Adrenal gland (tissue), 12 donors: Measurements from ENCODE around the gene ATRAID. TPM values are rescaled to one million over a fixed set of nuclear protein-coding genes. Genes with fewer than 3 reads are reported as not detected.

Source experiments
- DNase-seq, 7 donors: peaks; one replicate each; pipeline ENCODE4 v3.0.0-alpha.2; 2019 to 2020
- H3K27ac ChIP-seq, 5 donors: fragments of 200-600 bp; sonication (generic) in 4 of 5; 1 replicate in 3 of 5; 2 replicates in 2 of 5; pipeline versions ENCODE4 v1.5.1 to v1.8.0; 2016 to 2020; ENCODE audit warnings: mild to moderate bottlenecking in 1 of 5
- H3K27me3 ChIP-seq: fragments of 200-600 bp; 2 replicates; pipeline ENCODE4 v1.8.0; 2021
- H3K36me3 ChIP-seq, 2 donors: fragments of 200-600 bp; replicated peaks in 1 of 2; 1 replicate in 1 of 2; 2 replicates in 1 of 2; pipeline versions ENCODE4 v1.5.1 to v1.8.0; 2018 to 2022
- H3K4me1 ChIP-seq, 2 donors: fragments of 200-600 bp; replicated peaks in 1 of 2; 1 replicate in 1 of 2; 2 replicates in 1 of 2; pipeline versions ENCODE4 v1.5.1 to v1.8.0; 2018 to 2021
- H3K4me3 ChIP-seq, 4 donors: fragments of 200-600 bp; sonication (generic) in 3 of 4; one replicate each; pipeline ENCODE4 v1.5.1; 2016 to 2018
- H3K9me3 ChIP-seq, 3 donors: fragments of 200-600 bp; sonication (generic) in 1 of 3; replicated peaks in 1 of 3; 1 replicate in 2 of 3; 2 replicates in 1 of 3; pipeline versions ENCODE4 v1.5.1 to v1.8.0; 2016 to 2021
- POLR2A ChIP-seq, 2 donors: fragments of 450-650 bp; IDR thresholded peaks; one replicate each; pipeline ENCODE4 v1.6.1; 2017; ENCODE audit warnings: antibody characterized with exemption in 2 of 2, mild to moderate bottlenecking in 2 of 2, moderate library complexity in 1 of 2
- WGBS, 4 donors: extraction: QIAGEN DNeasy Blood & Tissue Kit in 2 of 4; methylation state at CpG; one replicate each; pipeline versions ENCODE4 v1.1.5 to v1.1.7; 2013 to 2017; 5-methylcytosine and 5-hydroxymethylcytosine counted together
- intact Hi-C, 2 donors: fragments of 100-400 bp; cut with DNase I; formaldehyde crosslinking; loops; one replicate each; pipeline versions ENCODE4 v1.14.1 to v1.15.0; 2022 to 2023
- polyA plus RNA-seq, 3 donors: library from polyadenylated mRNA; stranded (reverse); fragments of 200-250 nt in 2 of 3; fragments of 350-450 nt in 1 of 3; fragmentation: Illumina TruSeq in 1 of 3; extraction: RNeasy Lipid Tissue Mini Kit (QIAGEN cat#74804) in 1 of 3; gene quantifications; one replicate each; pipeline ENCODE4 v1.2.3, GENCODE V29; 2013 to 2014
- total RNA-seq, 9 donors: library from RNA; depleted of rRNA in 4 of 9; stranded (reverse); fragments of >200 nt in 4 of 9; fragments of 120-200 nt in 1 of 9; fragmentation: NEBNext Ultra II Directional in 1 of 9; extraction: Animal tissue kit (Norgen Biotek cat#: 25700) in 1 of 9; gene quantifications; one replicate each; pipeline versions ENCODE4 v1.1.0 to v1.2.4, GENCODE V29; 2013 to 2023
- TF ChIP-seq, protein P1 (sequence below), 6 experiments: fragments of 450-650 bp in 4 of 6; fragments of 200-600 bp in 2 of 6; sonication (generic) in 1 of 6; IDR thresholded peaks; 1 replicate in 5 of 6; 2 replicates in 1 of 6; pipeline versions ENCODE4 v1.5.1 to v1.8.0; 2016 to 2021; ENCODE audit warnings: antibody characterized with exemption in 6 of 6, mild to moderate bottlenecking in 2 of 6, moderate library complexity in 1 of 6
- donor health status: healthy with polysubstance abuse.
- donor health status: Bipolar disorder and iron deficiency.
- donor health status: DM: yes; HTN: yes; CAD: no.
- donor health status: DM: no; HTN: no; CAD: no.
- donor health status: DM: no; HTN: no; CAD: no.
- donor health status: DM: yes; HTN: yes; CAD: no.

The ATRAID gene
- total and polyA plus RNA-seq, 12 donors = 124 to 292 (median 169) TPM

DNA sequence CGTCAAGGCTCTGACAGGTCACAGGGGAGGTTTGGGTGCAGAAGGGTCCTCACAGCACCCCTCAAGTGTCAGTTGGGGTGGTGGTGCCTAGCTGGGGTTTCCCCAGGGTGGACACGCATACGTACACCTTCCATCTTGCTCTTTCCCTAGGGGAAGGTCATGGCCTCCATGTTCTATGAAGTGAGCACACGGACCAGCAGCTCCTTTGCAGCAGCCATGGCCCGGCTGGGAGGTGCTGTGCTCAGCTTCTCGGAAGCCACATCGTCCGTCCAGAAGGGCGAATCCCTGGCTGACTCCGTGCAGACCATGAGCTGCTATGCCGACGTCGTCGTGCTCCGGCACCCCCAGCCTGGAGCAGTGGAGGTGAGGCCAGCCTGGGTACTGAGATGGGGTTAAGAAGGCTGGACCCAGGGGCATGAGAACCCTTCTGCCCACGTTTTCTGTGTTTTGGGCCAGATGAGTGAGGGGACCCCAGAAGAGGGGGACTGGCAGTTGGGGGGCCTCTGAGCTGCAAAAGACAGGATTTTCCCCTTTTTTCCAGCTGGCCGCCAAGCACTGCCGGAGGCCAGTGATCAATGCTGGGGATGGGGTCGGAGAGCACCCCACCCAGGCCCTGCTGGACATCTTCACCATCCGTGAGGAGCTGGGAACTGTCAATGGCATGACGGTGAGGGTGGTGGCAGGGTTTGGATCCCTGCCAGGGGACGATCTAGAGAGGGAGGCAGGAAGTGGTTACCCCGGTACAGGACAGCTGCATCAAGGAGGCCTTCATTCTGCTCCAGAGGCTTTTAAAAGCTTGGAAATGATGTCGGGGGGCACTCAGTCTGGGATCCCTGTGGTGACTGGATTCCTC, 30.1 kb downstream of the ATRAID start:
- H3K36me3 ChIP-seq = peaks cover 0 to 75% of the 10 kb centered on the region in 2 donors
- TF ChIP-seq, protein P1, sequence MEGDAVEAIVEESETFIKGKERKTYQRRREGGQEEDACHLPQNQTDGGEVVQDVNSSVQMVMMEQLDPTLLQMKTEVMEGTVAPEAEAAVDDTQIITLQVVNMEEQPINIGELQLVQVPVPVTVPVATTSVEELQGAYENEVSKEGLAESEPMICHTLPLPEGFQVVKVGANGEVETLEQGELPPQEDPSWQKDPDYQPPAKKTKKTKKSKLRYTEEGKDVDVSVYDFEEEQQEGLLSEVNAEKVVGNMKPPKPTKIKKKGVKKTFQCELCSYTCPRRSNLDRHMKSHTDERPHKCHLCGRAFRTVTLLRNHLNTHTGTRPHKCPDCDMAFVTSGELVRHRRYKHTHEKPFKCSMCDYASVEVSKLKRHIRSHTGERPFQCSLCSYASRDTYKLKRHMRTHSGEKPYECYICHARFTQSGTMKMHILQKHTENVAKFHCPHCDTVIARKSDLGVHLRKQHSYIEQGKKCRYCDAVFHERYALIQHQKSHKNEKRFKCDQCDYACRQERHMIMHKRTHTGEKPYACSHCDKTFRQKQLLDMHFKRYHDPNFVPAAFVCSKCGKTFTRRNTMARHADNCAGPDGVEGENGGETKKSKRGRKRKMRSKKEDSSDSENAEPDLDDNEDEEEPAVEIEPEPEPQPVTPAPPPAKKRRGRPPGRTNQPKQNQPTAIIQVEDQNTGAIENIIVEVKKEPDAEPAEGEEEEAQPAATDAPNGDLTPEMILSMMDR (IDR thresholded peaks at IDR 0.05) = no peak
- no peak for TF ChIP-seq POLR2A (IDR thresholded peaks at IDR 0.05)
- intact Hi-C loops = loop anchor here in 1 of 2 donors (10.0 kb wide), 1 partner anchor 63 kb away; the partner anchor contains the start of gene UCN

DNA sequence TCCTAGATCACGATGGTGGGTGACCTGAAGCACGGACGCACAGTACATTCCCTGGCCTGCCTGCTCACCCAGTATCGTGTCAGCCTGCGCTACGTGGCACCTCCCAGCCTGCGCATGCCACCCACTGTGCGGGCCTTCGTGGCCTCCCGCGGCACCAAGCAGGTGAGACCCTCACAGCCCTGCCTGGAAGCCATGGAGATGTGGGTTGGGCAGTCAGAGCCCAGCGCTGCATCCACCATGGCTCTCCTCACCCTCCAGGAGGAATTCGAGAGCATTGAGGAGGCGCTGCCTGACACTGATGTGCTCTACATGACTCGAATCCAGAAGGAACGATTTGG, 30.7 kb downstream of the ATRAID start:
- intact Hi-C loops = loop anchor here in 1 of 2 donors (10.0 kb wide), 1 partner anchor 62 kb away; the partner anchor contains the start of gene UCN
- 95 to 97% (median 96%) methylated on average over 4 to 16 of the region's 16 CpGs for WGBS, 4 donors
- DNase-seq = no peak
- peaks cover 0 to 69% of the 10 kb centered on the region in 2 donors for H3K36me3 ChIP-seq
- no peak overlapping the region for H3K4me3 ChIP-seq
- no peaks in the 10 kb centered on the region for H3K27me3 ChIP-seq
- no peaks in the 10 kb centered on the region for H3K9me3 ChIP-seq
- no peaks in the 10 kb centered on the region for H3K4me1 ChIP-seq
- no peak for TF ChIP-seq POLR2A (IDR thresholded peaks at IDR 0.05)
- TF ChIP-seq, protein P1 (IDR thresholded peaks at IDR 0.05) = no peak
- no peak overlapping the region for H3K27ac ChIP-seq

More for the DNA sequence above, 30.1 kb downstream of the ATRAID start:
- H3K9me3 ChIP-seq = no peaks in the 10 kb centered on the region
- no peak overlapping the region for H3K27ac ChIP-seq
- no peaks in the 10 kb centered on the region for H3K4me1 ChIP-seq
- no peak overlapping the region for H3K4me3 ChIP-seq
- no peaks in the 10 kb centered on the region for H3K27me3 ChIP-seq
- DNase-seq = no peak
- WGBS, 4 donors = 87 to 91% (median 90%) methylated on average over 9 to 24 of the region's 24 CpGs

DNA sequence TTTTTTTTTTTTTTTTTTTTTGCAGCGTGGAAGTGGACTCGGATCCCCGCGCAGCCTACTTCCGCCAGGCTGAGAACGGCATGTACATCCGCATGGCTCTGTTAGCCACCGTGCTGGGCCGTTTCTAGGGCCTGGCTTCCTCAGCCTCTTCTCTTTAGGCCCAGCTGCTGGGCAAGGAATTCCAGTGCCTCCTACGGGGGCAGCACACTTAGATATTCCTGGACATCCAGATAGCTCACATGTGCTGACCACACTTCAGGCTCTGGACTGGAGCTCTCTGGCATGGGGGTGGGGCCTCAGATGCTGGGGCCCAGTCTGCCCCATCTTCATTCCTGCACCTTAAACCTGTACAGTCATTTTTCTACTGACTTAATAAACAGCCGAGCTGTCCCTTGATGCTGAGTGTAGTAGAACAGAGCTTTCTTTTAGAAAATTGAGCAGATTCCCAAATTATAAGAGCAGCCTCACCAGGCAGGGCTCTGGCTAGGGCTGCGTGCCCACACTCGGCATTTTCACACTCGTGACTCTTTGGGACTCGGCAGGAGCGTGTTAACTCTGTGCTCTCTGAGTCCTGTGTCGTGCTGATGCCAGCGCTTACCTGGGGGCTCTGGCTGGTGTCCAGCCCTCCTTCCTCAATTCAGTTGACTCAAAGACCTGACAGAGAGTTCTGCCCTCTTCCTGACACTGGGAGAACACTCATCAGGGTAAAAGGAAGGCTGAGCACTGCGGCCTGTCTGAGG, 31.7 kb downstream of the ATRAID start:
- intact Hi-C loops = loop anchor here in 1 of 2 donors (10.0 kb wide), 1 partner anchor 61 kb away; the partner anchor contains the start of gene UCN
- no peaks in the 10 kb centered on the region for H3K27me3 ChIP-seq
- no peaks in the 10 kb centered on the region for H3K9me3 ChIP-seq
- no peak overlapping the region for H3K4me3 ChIP-seq
- DNase-seq = no peak
- peaks cover 0 to 59% of the 10 kb centered on the region in 2 donors for H3K36me3 ChIP-seq
- H3K27ac ChIP-seq = no peak overlapping the region
- 87 to 96% (median 93%) methylated on average over 12 to 19 of the region's 19 CpGs for WGBS, 4 donors
- TF ChIP-seq, protein P1 (IDR thresholded peaks at IDR 0.05) = no peak
- TF ChIP-seq POLR2A (IDR thresholded peaks at IDR 0.05) = no peak
- H3K4me1 ChIP-seq = no peaks in the 10 kb centered on the region

DNA sequence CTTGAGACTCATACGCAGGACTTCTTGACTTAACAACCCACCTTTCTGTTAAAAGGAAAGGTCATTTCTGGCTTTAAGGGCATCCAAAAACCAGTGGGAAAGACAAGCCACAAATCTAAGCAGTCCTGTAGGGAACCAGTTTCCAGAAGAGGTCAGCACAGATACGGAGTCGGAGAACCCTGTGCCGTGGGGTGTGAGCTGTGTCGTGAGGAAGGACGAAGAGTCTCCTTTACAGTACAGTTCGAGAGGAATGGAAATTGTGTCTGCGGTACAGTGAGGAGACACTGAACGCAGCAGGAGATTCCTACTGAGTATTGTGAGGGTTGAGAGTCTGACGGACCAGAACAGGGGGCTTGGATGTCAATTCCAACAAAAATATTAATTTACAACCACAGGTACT, 33.3 kb downstream of the ATRAID start:
- intact Hi-C loops = loop anchor here in 1 of 2 donors (10.0 kb wide), 1 partner anchor 60 kb away; the partner anchor contains the start of gene UCN
- H3K27me3 ChIP-seq = no peaks in the 10 kb centered on the region
- 73 to 80% (median 77%) methylated on average over 10 of the region's 10 CpGs for WGBS, 4 donors
- peaks cover 4 to 5% of the 10 kb centered on the region in 2 donors for H3K4me1 ChIP-seq
- TF ChIP-seq, protein P1 (IDR thresholded peaks at IDR 0.05) = no peak
- TF ChIP-seq POLR2A (IDR thresholded peaks at IDR 0.05) = no peak
- H3K36me3 ChIP-seq = peaks cover 0 to 45% of the 10 kb centered on the region in 2 donors
- H3K4me3 ChIP-seq = no peak overlapping the region
- DNase-seq = no peak
- H3K9me3 ChIP-seq = no peaks in the 10 kb centered on the region
- H3K27ac ChIP-seq = no peak overlapping the region
